Activated CD4-positive, alpha-beta T cell treated with anti-CD3 and anti-CD28 coated beads, Interleukin-10, Interleukin-2, amounts not matched to agents 100 ng/mL and 50 ng/mL, durations not matched to agents 16 hours and 8 hours (primary cell): ENCODE data around the gene ILF3.
A peak's percentile ranks its signal among the peaks of the same experiment; 100 is the strongest.

Source experiments
- DNase-seq: peaks from one replicate; pipeline ENCODE4 v3.0.0-alpha.2; 2020

ILF3 gene

GRCh38 chr19:10701955-10702525 lies 47.9 kb downstream of the ILF3 start:
- peak; percentile 48 for DNase-seq

- no peak for DNase-seq
Measured at GRCh38 chr19:10706990-10707389, 52.8 kb downstream of the ILF3 start.

GRCh38 chr19:10707440-10707839 lies 53.3 kb downstream of the ILF3 start:
- no peak for DNase-seq

- no peak for DNase-seq
Measured at GRCh38 chr19:10708291-10708690, 54.1 kb downstream of the ILF3 start.

- DNase-seq, result no peak
Measured at GRCh38 chr19:10712045-10712444, 57.9 kb downstream of the ILF3 start.

GRCh38 chr19:10712754-10713153 lies 58.6 kb downstream of the ILF3 start:
- DNase-seq, result no peak

- no peak for DNase-seq
Measured at GRCh38 chr19:10713317-10713716, 59.2 kb downstream of the ILF3 start.

- DNase-seq, result no peak
Measured at GRCh38 chr19:10717054-10717355, 62.9 kb downstream of the ILF3 start.

GRCh38 chr19:10717356-10718204 lies 63.4 kb downstream of the ILF3 start, which contains the start of gene DNM2:
DNM2 (plus strand) TSS chr19:10718079; CDS start chr19:10718243, 164 bp downstream.
- peak; percentile 100 for DNase-seq

GRCh38 chr19:10718205-10719196 lies 64.4 kb downstream of the ILF3 start:
- peak; percentile 65 for DNase-seq

- peak; percentile 27 for DNase-seq
Measured at GRCh38 chr19:10719466-10719961, 65.4 kb downstream of the ILF3 start.

- DNase-seq, result no peak
Measured at GRCh38 chr19:10720607-10721125, 66.5 kb downstream of the ILF3 start.

- DNase-seq, result no peak
Measured at GRCh38 chr19:10723591-10723990, 69.4 kb downstream of the ILF3 start.

GRCh38 chr19:10724573-10725071 lies 70.5 kb downstream of the ILF3 start:
- DNase-seq, result no peak

GRCh38 chr19:10725415-10725814 lies 71.3 kb downstream of the ILF3 start:
- DNase-seq, result no peak

- DNase-seq, result no peak
Measured at GRCh38 chr19:10726268-10726667, 72.1 kb downstream of the ILF3 start.

GRCh38 chr19:10727685-10728201 lies 73.6 kb downstream of the ILF3 start:
- no peak for DNase-seq

GRCh38 chr19:10729411-10729810 lies 75.3 kb downstream of the ILF3 start:
- DNase-seq, result no peak

- no peak for DNase-seq
Measured at GRCh38 chr19:10730932-10731331, 76.8 kb downstream of the ILF3 start.

- no peak for DNase-seq
Measured at GRCh38 chr19:10735741-10736140, 81.6 kb downstream of the ILF3 start.

- DNase-seq, result no peak
Measured at GRCh38 chr19:10736189-10736588, 82.0 kb downstream of the ILF3 start.

- no peak for DNase-seq
Measured at GRCh38 chr19:10736916-10737551, 82.9 kb downstream of the ILF3 start.
